ENCODE data around the gene TRIM37.

TRIM37 gene

DNA sequence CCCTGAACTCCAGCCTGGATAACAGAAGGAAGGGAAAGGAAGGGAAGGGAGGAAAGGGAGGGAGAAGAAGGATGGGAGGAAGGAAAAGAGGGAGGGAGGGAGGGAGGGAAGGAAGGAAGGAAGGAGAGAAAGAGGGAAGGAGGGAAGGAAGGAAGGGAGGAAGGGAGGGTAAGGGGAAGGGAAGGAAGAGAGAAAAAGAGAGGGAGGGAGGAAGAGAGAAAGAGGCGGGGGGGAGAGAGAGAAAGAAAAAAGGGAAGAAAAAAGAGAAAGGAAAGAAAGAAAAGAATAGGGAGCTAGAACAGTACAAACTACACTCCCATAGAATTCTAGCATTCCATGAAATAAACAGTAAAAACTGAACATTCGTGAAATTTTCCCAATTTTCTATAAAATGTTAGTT lies 23.1 kb upstream of the TRIM37 start:
- Histone ChIP-seq H3K27ac (replicated peaks) (no peak overlapping the region), H3K4me3 (replicated peaks; ENCODE audit: insufficient read depth, low read length) (no peak overlapping the region), H3K27me3 (ENCODE audit: insufficient read depth, poor library complexity, severe bottlenecking) (no peaks in the 10 kb centered on the region)
- TF ChIP-seq POLR2AphosphoS5 (IDR thresholded peaks at IDR 0.05; ENCODE audit: low read depth) = no peak
- TF ChIP-seq, protein P1, sequence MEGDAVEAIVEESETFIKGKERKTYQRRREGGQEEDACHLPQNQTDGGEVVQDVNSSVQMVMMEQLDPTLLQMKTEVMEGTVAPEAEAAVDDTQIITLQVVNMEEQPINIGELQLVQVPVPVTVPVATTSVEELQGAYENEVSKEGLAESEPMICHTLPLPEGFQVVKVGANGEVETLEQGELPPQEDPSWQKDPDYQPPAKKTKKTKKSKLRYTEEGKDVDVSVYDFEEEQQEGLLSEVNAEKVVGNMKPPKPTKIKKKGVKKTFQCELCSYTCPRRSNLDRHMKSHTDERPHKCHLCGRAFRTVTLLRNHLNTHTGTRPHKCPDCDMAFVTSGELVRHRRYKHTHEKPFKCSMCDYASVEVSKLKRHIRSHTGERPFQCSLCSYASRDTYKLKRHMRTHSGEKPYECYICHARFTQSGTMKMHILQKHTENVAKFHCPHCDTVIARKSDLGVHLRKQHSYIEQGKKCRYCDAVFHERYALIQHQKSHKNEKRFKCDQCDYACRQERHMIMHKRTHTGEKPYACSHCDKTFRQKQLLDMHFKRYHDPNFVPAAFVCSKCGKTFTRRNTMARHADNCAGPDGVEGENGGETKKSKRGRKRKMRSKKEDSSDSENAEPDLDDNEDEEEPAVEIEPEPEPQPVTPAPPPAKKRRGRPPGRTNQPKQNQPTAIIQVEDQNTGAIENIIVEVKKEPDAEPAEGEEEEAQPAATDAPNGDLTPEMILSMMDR (IDR thresholded peaks at IDR 0.05; ENCODE audit: insufficient read depth, low read length) = no peak
- no peak for TF ChIP-seq SPI1 (IDR thresholded peaks at IDR 0.05; ENCODE audit: borderline replicate concordance, low read depth)
- no peak for TF ChIP-seq REST (IDR thresholded peaks at IDR 0.05; ENCODE audit: insufficient replicate concordance, low read depth)
- TF ChIP-seq GABPA (IDR thresholded peaks at IDR 0.05; ENCODE audit: low read depth) = no peak
- DNase-seq (ENCODE audit: low read depth in 1 of 2, low spot score in 1 of 2) = no peak

DNA sequence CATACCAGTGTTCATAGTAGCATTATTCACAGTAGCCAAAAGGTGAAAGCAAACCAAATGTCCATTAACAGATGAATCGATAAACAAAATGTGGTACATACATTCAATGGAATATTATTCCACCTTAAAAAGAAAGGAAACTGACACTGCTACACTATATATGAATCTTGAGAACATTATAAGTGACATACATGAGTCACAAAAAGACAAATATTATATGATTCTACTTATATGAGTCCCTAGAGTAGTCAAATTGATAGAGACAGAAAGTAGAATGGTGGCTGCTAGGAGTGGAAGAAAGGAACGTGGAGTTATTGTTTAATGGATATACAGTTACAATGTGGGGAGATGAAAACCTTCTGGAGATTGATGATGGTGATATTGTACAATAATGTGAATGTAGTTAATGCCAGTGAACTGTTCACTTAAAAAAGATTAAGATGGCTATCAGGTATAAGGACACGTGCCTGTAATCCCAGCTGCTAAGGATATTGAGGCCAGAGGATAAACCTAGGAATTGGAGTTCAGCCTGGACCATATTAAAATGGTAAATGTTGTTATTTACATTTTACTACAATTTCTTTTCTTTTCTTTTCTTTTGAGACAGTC lies 20.2 kb upstream of the TRIM37 start:
- no peak for TF ChIP-seq GABPA (IDR thresholded peaks at IDR 0.05; ENCODE audit: low read depth)
- TF ChIP-seq SPI1 (IDR thresholded peaks at IDR 0.05; ENCODE audit: borderline replicate concordance, low read depth) = no peak
- no peak for TF ChIP-seq REST (IDR thresholded peaks at IDR 0.05; ENCODE audit: insufficient replicate concordance, low read depth)
- TF ChIP-seq, protein P1 (IDR thresholded peaks at IDR 0.05; ENCODE audit: insufficient read depth, low read length) = no peak
- TF ChIP-seq POLR2AphosphoS5 (IDR thresholded peaks at IDR 0.05; ENCODE audit: low read depth) = no peak
- Histone ChIP-seq H3K27ac (replicated peaks) (no peak overlapping the region), H3K27me3 (ENCODE audit: insufficient read depth, poor library complexity, severe bottlenecking) (no peaks in the 10 kb centered on the region), H3K4me3 (replicated peaks; ENCODE audit: insufficient read depth, low read length) (no peak overlapping the region)
- no peak for DNase-seq (ENCODE audit: low read depth in 1 of 2, low spot score in 1 of 2)

DNA sequence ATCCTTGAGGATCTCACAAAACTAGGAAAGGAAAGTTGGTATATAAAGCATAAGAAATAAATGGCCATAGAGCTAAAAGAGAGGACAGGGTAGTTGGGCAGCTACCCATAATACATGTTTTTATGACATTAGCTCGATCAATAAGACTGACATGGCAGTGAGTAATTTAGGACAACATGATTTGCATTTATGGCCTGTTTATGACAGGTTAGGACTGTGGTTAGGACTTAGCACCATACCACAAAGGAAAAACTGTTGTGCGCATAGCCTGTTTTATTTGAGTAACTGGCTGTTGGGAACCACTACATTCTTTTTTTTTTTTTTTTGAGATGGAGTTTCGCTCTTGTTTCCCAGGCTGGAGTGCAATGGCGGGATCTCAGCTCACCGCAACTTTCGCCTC lies 18.0 kb upstream of the TRIM37 start:
- H3K27me3 ChIP-seq (ENCODE audit: insufficient read depth, poor library complexity, severe bottlenecking) = no peaks in the 10 kb centered on the region
- TF ChIP-seq REST (IDR thresholded peaks at IDR 0.05; ENCODE audit: insufficient replicate concordance, low read depth) (no peak), POLR2AphosphoS5 (IDR thresholded peaks at IDR 0.05; ENCODE audit: low read depth) (no peak), GABPA (IDR thresholded peaks at IDR 0.05; ENCODE audit: low read depth) (no peak), SPI1 (IDR thresholded peaks at IDR 0.05; ENCODE audit: borderline replicate concordance, low read depth) (no peak)
- TF ChIP-seq, protein P1 (IDR thresholded peaks at IDR 0.05; ENCODE audit: insufficient read depth, low read length) = no peak
- DNase-seq (ENCODE audit: low read depth in 1 of 2, low spot score in 1 of 2) = no peak
- H3K4me3 ChIP-seq (replicated peaks; ENCODE audit: insufficient read depth, low read length) = no peak overlapping the region
- H3K27ac ChIP-seq (replicated peaks) = no peak overlapping the region

All from HL-60 (cell line).